SK-N-MC (cell line): Measurements from ENCODE around the gene MON1B.
"Not testable (repeated sequence)": the region's sequence is repeated elsewhere in the genome, so short reads cannot be mapped to it uniquely, and the experiment has no call there.

Experiments
- EZH2 ChIP-seq: fragments of 200-600 bp; sonication (generic); IDR thresholded peaks from one replicate; pipeline ENCODE4 v1.6.1; 2017; ENCODE audit warnings: antibody characterized with exemption
- POLR2AphosphoS5 ChIP-seq: IDR thresholded peaks from 2 replicates; pipeline ENCODE4 v1.6.1; 2012; ENCODE audit warnings: mild to moderate bottlenecking, low read depth, low read length, borderline replicate concordance

DNA sequence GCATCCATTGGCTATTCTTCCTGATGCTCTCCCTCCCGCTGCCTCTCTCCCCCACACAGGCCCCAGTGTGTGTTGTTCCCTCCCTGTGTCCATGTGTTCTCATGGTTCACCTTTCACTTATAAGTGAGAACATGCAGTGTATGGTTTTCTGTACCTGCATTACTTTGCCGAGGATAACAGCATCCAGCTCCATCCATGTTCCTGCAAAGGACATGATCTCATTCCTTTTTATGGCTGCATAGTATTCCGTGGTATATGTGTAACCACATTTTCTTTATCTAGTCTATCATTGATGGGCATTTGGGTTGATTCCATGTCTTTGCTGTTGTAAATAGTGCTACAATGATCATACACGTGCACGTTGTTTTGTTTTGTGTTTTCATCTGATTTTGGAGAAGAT lies 51.5 kb downstream of the MON1B start:
- TF ChIP-seq EZH2, POLR2AphosphoS5: not testable (repeated sequence)
